Stimulated activated naive CD8-positive, alpha-beta T cell treated with anti-CD3 and anti-CD28 coated beads, Interleukin-15, Interleukin-2, amounts not matched to agents 100 ng/mL and 50 ng/mL, for 24 hours (primary cell): ENCODE measurements around the gene MED13L.
A peak's percentile ranks its signal among the peaks of the same experiment; 100 is the strongest.

Source experiments
- H3K27ac Mint-ChIP-seq: one replicate; pipeline ENCODE4 v1.8.0; 2021; ENCODE audit warnings: mild to moderate bottlenecking, mixed read lengths
- H3K27me3 Mint-ChIP-seq: one replicate; pipeline ENCODE4 v1.8.0; 2021; ENCODE audit warnings: mixed read lengths
- H3K36me3 Mint-ChIP-seq: one replicate; pipeline ENCODE4 v1.8.0; 2021; ENCODE audit warnings: low read depth, mixed read lengths
- H3K4me1 Mint-ChIP-seq: one replicate; pipeline ENCODE4 v1.8.0; 2021; ENCODE audit warnings: low read depth, mixed read lengths
- H3K4me3 Mint-ChIP-seq: one replicate; pipeline ENCODE4 v1.8.0; 2021; ENCODE audit warnings: mild to moderate bottlenecking, mixed read lengths
- H3K9me3 Mint-ChIP-seq: one replicate; pipeline ENCODE4 v1.8.0; 2021; ENCODE audit warnings: mixed read lengths

The MED13L gene

DNA sequence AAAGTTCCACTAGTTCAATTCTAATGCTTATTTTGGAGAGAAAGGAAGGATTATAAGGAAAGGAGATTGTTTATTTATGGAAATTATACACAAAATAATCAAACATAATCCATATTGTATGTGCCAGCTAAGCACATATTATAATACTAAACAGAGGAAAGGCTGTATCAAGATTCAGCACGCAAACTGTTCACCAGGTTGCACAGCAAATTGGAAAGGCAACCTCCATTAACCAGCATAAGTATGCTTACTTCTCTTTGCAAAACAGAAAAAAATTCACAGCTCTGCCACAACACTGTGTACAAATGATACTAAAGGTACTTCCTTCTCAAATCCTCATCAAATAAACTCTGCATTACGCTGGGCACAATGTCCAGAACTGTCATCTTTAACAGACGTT is 146.3 kb downstream of the MED13L start:
- Mint-ChIP-seq H3K27me3 (no peaks in the 10 kb centered on the region), H3K4me1 (peaks cover 79% of the 10 kb centered on the region), H3K9me3 (no peaks in the 10 kb centered on the region), H3K27ac (no peak overlapping the region), H3K36me3 (no peaks in the 10 kb centered on the region), H3K4me3 (no peak overlapping the region)

GRCh38 chr12:116130431-116130830 is 147.1 kb downstream of the MED13L start:
- H3K4me1 Mint-ChIP-seq = peaks cover 73% of the 10 kb centered on the region

GRCh38 chr12:116128779-116129178 is 148.7 kb downstream of the MED13L start:
- Mint-ChIP-seq H3K4me1 (peaks cover 70% of the 10 kb centered on the region), H3K9me3 (no peaks in the 10 kb centered on the region), H3K36me3 (no peaks in the 10 kb centered on the region), H3K27me3 (no peaks in the 10 kb centered on the region), H3K27ac (no peak overlapping the region), H3K4me3 (no peak overlapping the region)

More at GRCh38 chr12:116130431-116130830, 147.1 kb downstream of the MED13L start:
- H3K9me3 Mint-ChIP-seq = no peaks in the 10 kb centered on the region
- no peak overlapping the region for H3K4me3 Mint-ChIP-seq
- H3K27me3 Mint-ChIP-seq = no peaks in the 10 kb centered on the region
- H3K27ac Mint-ChIP-seq = no peak overlapping the region
- no peaks in the 10 kb centered on the region for H3K36me3 Mint-ChIP-seq

- Mint-ChIP-seq H3K27me3 (no peaks in the 10 kb centered on the region), H3K9me3 (no peaks in the 10 kb centered on the region), H3K27ac (no peak overlapping the region), H3K4me3 (no peak overlapping the region), H3K36me3 (no peaks in the 10 kb centered on the region), H3K4me1 (peaks cover 70% of the 10 kb centered on the region)
Observed at GRCh38 chr12:116127859-116128258, 149.6 kb downstream of the MED13L start.

GRCh38 chr12:116126610-116127009 is 150.9 kb downstream of the MED13L start:
- Mint-ChIP-seq H3K4me3 (no peak overlapping the region), H3K36me3 (no peaks in the 10 kb centered on the region), H3K4me1 (peaks cover 76% of the 10 kb centered on the region), H3K9me3 (no peaks in the 10 kb centered on the region), H3K27ac (no peak overlapping the region), H3K27me3 (no peaks in the 10 kb centered on the region)

- Mint-ChIP-seq H3K27ac (no peak overlapping the region), H3K4me3 (no peak overlapping the region), H3K4me1 (peaks cover 76% of the 10 kb centered on the region), H3K36me3 (no peaks in the 10 kb centered on the region), H3K27me3 (no peaks in the 10 kb centered on the region), H3K9me3 (no peaks in the 10 kb centered on the region)
Observed at GRCh38 chr12:116125956-116126566, 151.4 kb downstream of the MED13L start.

GRCh38 chr12:116125084-116125483 is 152.4 kb downstream of the MED13L start:
- Mint-ChIP-seq H3K4me1 (peaks cover 76% of the 10 kb centered on the region), H3K27me3 (no peaks in the 10 kb centered on the region), H3K36me3 (no peaks in the 10 kb centered on the region), H3K9me3 (no peaks in the 10 kb centered on the region), H3K4me3 (no peak overlapping the region), H3K27ac (no peak overlapping the region)

GRCh38 chr12:116123451-116124258 is 153.8 kb downstream of the MED13L start:
- no peaks in the 10 kb centered on the region for H3K27me3 Mint-ChIP-seq
- H3K4me3 Mint-ChIP-seq = peak overlapping the region; percentile 5
- no peaks in the 10 kb centered on the region for H3K9me3 Mint-ChIP-seq
- peak overlapping the region; percentile 47 for H3K27ac Mint-ChIP-seq
- H3K4me1 Mint-ChIP-seq = peaks cover 67% of the 10 kb centered on the region
- no peaks in the 10 kb centered on the region for H3K36me3 Mint-ChIP-seq

DNA sequence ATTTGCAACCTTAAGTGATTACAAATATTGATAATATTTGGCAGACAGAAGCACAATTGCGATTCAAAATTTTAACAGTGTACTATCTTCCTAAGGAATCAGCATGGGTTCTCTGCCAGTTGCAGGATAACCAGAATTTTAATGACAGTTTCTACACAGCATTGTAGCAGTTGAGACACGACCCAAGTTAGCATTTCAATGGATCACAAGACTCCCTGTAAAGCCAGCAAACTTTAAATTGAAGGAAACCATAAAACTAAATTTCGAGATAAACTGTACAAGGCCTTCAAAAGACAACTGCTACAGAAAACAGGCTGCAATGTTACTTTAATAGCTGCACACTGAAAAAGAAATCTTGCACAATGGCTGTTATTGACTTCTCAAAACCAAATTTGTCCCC is 154.9 kb downstream of the MED13L start:
- Mint-ChIP-seq H3K4me3 (no peak overlapping the region), H3K27ac (no peak overlapping the region), H3K9me3 (no peaks in the 10 kb centered on the region), H3K4me1 (peaks cover 59% of the 10 kb centered on the region), H3K36me3 (no peaks in the 10 kb centered on the region), H3K27me3 (no peaks in the 10 kb centered on the region)

DNA sequence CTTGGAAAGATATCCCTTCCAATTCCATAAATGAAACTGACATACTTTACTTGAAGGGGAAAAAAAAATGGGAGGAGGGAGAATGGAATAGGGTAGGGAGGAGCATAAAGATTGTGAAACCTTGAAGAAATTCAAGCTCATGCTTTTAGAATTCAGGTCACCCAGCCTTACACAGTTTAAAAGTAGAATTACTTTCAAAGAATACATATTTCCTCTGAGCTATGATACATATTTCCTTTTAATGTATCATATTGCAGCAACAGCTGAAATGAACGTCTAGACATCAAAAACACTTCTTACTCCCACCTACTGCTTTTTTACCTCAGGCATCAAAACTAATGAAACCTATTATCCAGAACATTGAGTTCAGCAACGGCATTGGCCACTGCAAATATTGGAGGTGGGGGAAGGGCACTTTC is 156.0 kb downstream of the MED13L start:
- H3K36me3 Mint-ChIP-seq = no peaks in the 10 kb centered on the region
- H3K27ac Mint-ChIP-seq = peak overlapping the region; percentile 14
- no peaks in the 10 kb centered on the region for H3K9me3 Mint-ChIP-seq
- H3K4me1 Mint-ChIP-seq = peaks cover 66% of the 10 kb centered on the region
- no peaks in the 10 kb centered on the region for H3K27me3 Mint-ChIP-seq
- peak overlapping the region; percentile 21 for H3K4me3 Mint-ChIP-seq

GRCh38 chr12:116116650-116117424 is 160.7 kb downstream of the MED13L start:
- Mint-ChIP-seq H3K9me3 (no peaks in the 10 kb centered on the region), H3K36me3 (peaks cover 3% of the 10 kb centered on the region), H3K27me3 (no peaks in the 10 kb centered on the region), H3K4me1 (peaks cover 59% of the 10 kb centered on the region), H3K4me3 (no peak overlapping the region), H3K27ac (peak overlapping the region; percentile 11)

GRCh38 chr12:116113398-116114130 is 163.9 kb downstream of the MED13L start:
- no peak overlapping the region for H3K4me3 Mint-ChIP-seq
- H3K9me3 Mint-ChIP-seq = no peaks in the 10 kb centered on the region
- peaks cover 16% of the 10 kb centered on the region for H3K36me3 Mint-ChIP-seq
- H3K27ac Mint-ChIP-seq = peak overlapping the region; percentile 10
- H3K27me3 Mint-ChIP-seq = no peaks in the 10 kb centered on the region
- H3K4me1 Mint-ChIP-seq = peaks cover 37% of the 10 kb centered on the region

GRCh38 chr12:116106870-116107269 is 170.6 kb downstream of the MED13L start:
- no peaks in the 10 kb centered on the region for H3K9me3 Mint-ChIP-seq
- no peaks in the 10 kb centered on the region for H3K27me3 Mint-ChIP-seq
- H3K4me3 Mint-ChIP-seq = no peak overlapping the region
- H3K27ac Mint-ChIP-seq = no peak overlapping the region
- H3K4me1 Mint-ChIP-seq = peaks cover 6% of the 10 kb centered on the region
- H3K36me3 Mint-ChIP-seq = peaks cover 32% of the 10 kb centered on the region

- no peak overlapping the region for H3K27ac Mint-ChIP-seq
- no peak overlapping the region for H3K4me3 Mint-ChIP-seq
- no peaks in the 10 kb centered on the region for H3K9me3 Mint-ChIP-seq
- H3K36me3 Mint-ChIP-seq = peaks cover 26% of the 10 kb centered on the region
- H3K4me1 Mint-ChIP-seq = peaks cover 29% of the 10 kb centered on the region
- H3K27me3 Mint-ChIP-seq = no peaks in the 10 kb centered on the region
Observed at GRCh38 chr12:116104167-116104767, 173.2 kb downstream of the MED13L start.
